ENCODE results near the gene ZNF334. TPM values are rescaled to one million over a fixed set of nuclear protein-coding genes. Genes with fewer than 3 reads are reported as not detected.

Gene ZNF334
- 9.0 TPM for total RNA-seq

GRCh38 chr20:46512943-46513844 is at the start of gene ZNF334:
Gene ZNF334, minus strand, starts transcription at chr20:46513559. Its CDS starts 1,457 bp downstream, at chr20:46512102.
- intact Hi-C loops (cut with DNase I) = loop anchor here (10.0 kb wide), 1 partner anchor 688 kb away; the partner anchor contains the start of gene TNNC2
- peak; percentile 90 for ATAC-seq
- DNase-seq (ENCODE audit: low spot score) = peak; percentile 70

DNA sequence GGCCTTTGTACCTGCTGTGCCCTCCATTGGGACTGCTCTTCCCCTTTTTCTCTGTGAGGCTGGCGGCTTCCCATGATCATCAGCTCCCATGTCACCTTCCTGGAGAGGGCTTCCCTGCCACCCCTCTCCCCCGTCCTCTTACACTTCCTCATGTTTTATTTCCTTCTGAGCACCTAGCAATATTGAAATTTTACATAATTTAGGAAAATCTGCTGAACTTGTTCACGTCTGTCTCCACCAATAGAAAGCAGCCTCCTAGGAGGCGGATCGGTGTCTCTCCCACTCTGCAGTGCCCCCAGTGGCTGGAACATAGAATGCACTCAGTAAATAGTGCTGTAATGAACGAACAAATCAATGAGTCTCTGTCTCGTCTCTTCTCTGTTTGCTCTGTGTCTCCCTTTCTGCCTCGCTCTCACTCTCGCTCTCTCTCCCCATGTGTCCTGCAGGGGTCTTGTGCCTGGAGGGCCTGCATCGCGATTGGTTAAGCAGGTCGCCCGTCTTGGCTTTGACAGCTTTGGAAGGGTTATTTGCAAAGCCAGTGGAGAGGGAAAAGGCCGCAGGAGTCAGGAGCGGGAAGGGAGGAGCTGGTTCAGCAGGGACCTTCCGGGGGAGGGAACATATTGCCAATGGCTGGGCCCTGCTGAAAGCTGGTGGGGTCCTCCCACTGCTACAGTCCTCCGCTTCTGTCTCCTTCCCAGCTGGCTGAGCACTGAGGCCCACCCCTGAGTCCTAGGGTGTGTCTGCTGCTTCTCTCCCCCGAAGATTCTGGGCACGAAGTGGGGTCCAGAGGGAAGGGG is 49.2 kb upstream of the ZNF334 start:
- peak; percentile 94 for ATAC-seq
- intact Hi-C loops (cut with DNase I) = no loop called here

DNA sequence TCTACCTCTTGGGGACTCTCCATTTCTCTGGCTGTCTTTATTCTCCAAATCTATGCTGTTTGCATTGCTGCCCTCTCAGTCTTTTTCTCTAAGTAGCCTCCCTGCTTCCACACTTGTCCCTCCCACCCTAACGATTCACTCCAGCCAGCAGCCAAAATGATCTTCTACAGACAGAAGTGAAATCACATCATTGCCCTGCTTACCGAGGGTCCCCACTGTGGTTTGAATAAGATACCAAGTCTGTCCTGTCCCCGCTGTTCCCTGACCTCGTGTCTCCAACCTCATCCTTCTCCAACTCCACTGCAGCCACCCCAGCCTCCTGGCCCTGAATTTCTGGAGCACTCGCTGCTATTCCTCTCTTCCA is 48.6 kb upstream of the ZNF334 start:
- intact Hi-C loops (cut with DNase I) = no loop called here
- no peak for ATAC-seq
- DNase-seq (ENCODE audit: low spot score) = no peak

More for the DNA sequence above, 49.2 kb upstream of the ZNF334 start:
- DNase-seq (ENCODE audit: low spot score) = peak; percentile 88

GRCh38 chr20:46559685-46560440 is 46.5 kb upstream of the ZNF334 start:
- intact Hi-C loops (cut with DNase I) = no loop called here
- no peak for DNase-seq (ENCODE audit: low spot score)
- ATAC-seq = no peak

- ATAC-seq (no peak), DNase-seq (ENCODE audit: low spot score) (no peak)
- intact Hi-C loops (cut with DNase I) = no loop called here
Observed at GRCh38 chr20:46559001-46559400, 45.6 kb upstream of the ZNF334 start.

DNA sequence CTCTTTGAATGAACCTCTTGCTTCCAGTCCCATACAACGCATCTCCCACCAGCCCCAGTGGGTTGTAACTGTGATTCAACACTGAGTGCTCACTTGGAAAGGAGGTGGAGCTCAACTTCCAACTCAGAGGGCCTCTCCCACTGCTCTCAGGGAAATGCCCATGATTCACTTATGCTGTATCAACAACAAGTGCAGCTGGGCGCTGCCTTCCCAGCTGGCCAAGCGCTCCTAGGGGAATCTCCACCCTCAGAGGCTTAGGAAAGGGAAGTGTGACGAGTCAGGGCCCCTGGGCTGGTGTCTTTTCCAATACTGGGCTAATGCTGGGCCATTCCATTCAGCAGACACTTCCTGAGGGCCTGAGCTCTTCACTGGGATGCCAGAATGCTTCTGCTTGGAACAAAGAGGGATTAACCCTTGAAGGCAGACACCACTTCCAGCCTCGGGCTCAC is 45.2 kb upstream of the ZNF334 start:
- ATAC-seq (no peak), DNase-seq (ENCODE audit: low spot score) (no peak)
- intact Hi-C loops (cut with DNase I) = no loop called here

- intact Hi-C loops (cut with DNase I) = no loop called here
Observed at GRCh38 chr20:46557231-46557956, 44.0 kb upstream of the ZNF334 start.

DNA sequence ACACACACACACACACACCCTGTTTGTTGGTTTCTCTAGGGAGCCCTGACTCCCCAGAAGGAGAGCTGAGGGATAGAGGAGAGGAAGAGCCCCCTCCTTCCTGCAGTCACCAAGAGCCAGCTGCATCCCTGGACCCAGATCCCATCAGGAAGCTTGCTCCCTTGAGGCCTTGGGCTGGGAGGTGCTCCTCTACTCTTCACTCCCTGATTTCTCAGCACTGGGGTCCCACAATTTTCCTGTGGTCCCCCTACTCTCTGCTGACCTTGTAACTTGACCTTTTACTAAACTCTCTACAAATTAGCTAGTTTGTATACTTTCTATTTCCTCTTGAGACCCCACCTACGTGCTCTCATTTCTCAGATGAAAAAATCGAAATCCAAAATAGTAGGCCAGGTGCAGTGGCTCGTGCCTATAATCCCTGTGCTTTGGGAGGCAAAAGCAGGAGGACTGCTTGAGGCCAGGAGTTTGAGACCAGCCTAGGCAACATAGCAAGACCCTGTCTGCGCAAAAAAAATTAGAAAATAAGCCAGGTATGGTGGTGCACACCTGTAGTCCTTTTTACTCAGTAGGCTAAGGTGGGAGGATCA is 42.1 kb upstream of the ZNF334 start:
- intact Hi-C loops (cut with DNase I) = no loop called here
- ATAC-seq (no peak), DNase-seq (ENCODE audit: low spot score) (no peak)

More at GRCh38 chr20:46557231-46557956, 44.0 kb upstream of the ZNF334 start:
- DNase-seq (ENCODE audit: low spot score) (no peak), ATAC-seq (no peak)

- intact Hi-C loops (cut with DNase I) = no loop called here
- no peak for DNase-seq (ENCODE audit: low spot score)
Observed at GRCh38 chr20:46554828-46555227, 41.5 kb upstream of the ZNF334 start.

DNA sequence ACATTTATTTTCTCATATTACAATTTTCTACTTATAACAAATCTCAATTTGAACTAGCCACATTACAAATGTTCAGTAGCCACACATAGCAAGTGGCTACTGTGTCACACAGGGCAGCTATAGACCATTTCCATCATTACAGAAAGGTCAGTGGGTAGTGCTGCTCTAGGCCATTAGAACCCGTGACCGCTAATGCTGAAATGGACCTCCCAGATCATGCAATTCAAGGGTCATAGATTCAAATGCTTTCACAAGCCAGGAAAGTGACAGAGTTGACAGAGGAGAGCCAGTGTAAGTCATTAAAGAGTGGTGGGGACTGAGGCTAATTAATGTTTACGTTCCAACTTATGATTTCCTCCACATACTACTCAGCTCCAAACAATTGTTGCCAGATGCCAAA is 40.6 kb upstream of the ZNF334 start:
- intact Hi-C loops (cut with DNase I) = no loop called here
- ATAC-seq (no peak), DNase-seq (ENCODE audit: low spot score) (no peak)

More at GRCh38 chr20:46554828-46555227, 41.5 kb upstream of the ZNF334 start:
- ATAC-seq = no peak

- DNase-seq (ENCODE audit: low spot score) (no peak), ATAC-seq (no peak)
- intact Hi-C loops (cut with DNase I) = no loop called here
Observed at GRCh38 chr20:46552460-46553420, 39.4 kb upstream of the ZNF334 start.

GRCh38 chr20:46551522-46552381 is 38.4 kb upstream of the ZNF334 start:
- no peak for DNase-seq (ENCODE audit: low spot score)
- ATAC-seq = no peak
- intact Hi-C loops (cut with DNase I) = no loop called here

DNA sequence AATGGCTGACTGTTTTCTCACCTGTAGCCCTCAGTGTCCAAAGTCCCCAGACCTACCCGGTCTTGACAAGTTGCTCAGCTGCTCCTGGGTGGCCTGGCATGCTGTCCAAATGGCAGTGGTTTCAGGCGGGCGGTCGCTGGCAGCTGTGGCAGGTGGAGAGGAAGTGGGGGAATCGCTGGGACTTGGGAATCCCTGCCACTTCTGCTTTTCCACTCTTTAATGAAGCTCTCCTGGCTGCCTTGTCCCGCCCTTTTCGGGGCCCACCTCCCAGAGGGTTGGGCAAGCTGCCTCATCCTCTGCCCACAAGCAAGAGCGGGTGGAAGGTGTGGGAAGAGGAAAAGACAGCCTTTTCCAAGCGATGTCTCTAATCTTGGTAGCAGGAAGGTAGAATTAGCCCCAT is 37.1 kb upstream of the ZNF334 start, which contains the start of gene OCSTAMP:
Gene OCSTAMP (minus strand): TSS at position 194 of the 400 bp plus-strand sequence. CDS start 94 bp downstream, at position 100.
- ATAC-seq (no peak), DNase-seq (ENCODE audit: low spot score) (no peak)
- intact Hi-C loops (cut with DNase I) = no loop called here

DNA sequence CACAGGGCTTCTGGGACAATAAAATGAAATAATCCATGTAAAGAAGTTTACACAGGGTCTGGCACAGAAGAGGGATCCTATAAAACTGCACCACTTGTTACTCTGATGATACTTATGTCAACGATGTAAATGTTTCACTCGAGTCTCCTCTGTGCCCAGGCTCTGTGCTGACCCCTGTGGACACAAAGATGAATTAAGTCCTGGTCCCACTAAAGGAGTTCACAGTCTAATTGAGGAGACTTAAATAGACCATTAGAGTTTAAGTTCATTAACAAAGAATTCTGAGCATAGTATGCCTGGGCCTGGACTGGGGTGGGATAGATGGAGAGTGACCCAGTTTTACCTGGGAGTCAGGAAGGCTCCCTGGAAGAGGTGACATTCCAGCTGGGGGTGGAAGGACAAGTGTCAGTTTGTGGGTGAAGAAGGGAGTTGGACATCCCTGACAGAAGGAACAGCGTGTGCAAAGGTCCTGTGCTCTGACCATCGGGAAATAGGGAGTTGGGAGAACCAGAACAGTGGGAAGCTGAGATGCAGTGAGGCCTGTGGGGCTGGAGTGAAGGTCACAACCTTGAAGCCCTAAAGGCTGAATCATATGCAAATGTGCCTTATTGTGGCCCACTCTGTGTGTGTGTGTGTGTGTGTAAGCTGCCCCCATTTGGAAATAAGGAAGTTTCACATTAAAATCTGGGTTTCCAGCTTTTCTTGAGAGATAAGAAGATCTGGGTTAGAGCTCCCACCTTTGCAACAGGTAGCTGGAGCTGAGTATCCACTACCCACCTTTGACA is 36.0 kb upstream of the ZNF334 start:
- DNase-seq (ENCODE audit: low spot score) = no peak
- intact Hi-C loops (cut with DNase I) = loop anchor here (10.0 kb wide), 1 partner anchor 135 kb away; the partner anchor contains the start of gene TP53RK
- no peak for ATAC-seq

DNA sequence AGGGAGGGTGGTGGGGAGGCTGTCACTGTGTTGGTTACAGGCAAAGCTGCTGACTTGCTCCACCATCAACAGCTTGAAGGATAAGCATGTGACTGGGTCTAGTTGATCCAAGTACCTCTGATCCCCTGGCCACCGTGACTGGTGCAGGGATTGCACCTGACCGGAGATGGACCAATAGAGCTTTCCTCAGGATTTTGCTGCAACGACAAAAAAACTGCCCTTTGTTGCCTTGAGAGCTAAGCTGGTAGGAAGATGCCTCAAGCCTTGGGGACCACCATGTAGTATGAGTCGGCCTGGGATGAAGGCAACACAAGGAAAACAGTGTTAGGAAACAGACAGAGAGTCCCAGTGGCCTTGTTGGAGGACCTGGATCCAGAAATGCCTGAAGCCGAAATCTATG is 35.3 kb upstream of the ZNF334 start:
- ATAC-seq (no peak), DNase-seq (ENCODE audit: low spot score) (no peak)
- intact Hi-C loops (cut with DNase I) = loop anchor here (10.0 kb wide), 1 partner anchor 136 kb away; the partner anchor contains the start of gene TP53RK
